Activated CD8-positive, alpha-beta T cell treated with anti-CD3 and anti-CD28 coated beads for 36 hours (primary cell): ENCODE measurements around the gene HOXB7. TPM values are rescaled to one million over a fixed set of nuclear protein-coding genes. Genes with fewer than 3 reads are reported as not detected.

Experiments
- ATAC-seq: fragments of 200-7000 bp; cut with Tn5 transposase; one replicate; pipeline ENCODE4 v1.10.0; 2021; ENCODE audit warnings: mild to moderate bottlenecking, moderate library complexity
- CTCF ChIA-PET: fragments of 350-600 bp; sonication (Branson Sonifier 250); formaldehyde crosslinking; loops from one replicate; lab custom pipeline; 2021; ENCODE audit warnings: antibody characterized with exemption; lab: Charles Lee
- POLR2A ChIA-PET: fragments of 350-600 bp; sonication (Branson Sonifier 250); formaldehyde crosslinking; loops from one replicate; lab custom pipeline; 2021; ENCODE audit warnings: antibody characterized with exemption; lab: Charles Lee
- DNase-seq: peaks from one replicate; pipeline ENCODE4 v3.0.0-alpha.2; 2020
- H3K27ac Mint-ChIP-seq: one replicate; pipeline ENCODE4 v1.8.0; 2021; ENCODE audit warnings: mild to moderate bottlenecking, mixed read lengths
- H3K27me3 Mint-ChIP-seq: one replicate; pipeline ENCODE4 v1.8.0; 2021; ENCODE audit warnings: mixed read lengths
- H3K36me3 Mint-ChIP-seq: one replicate; pipeline ENCODE4 v1.8.0; 2021; ENCODE audit warnings: low read depth, mixed read lengths
- H3K4me1 Mint-ChIP-seq: one replicate; pipeline ENCODE4 v1.8.0; 2021; ENCODE audit warnings: low read depth, mixed read lengths
- H3K4me3 Mint-ChIP-seq: one replicate; pipeline ENCODE4 v1.8.0; 2021; ENCODE audit warnings: mild to moderate bottlenecking, moderate library complexity, mixed read lengths
- H3K9me3 Mint-ChIP-seq: one replicate; pipeline ENCODE4 v1.8.0; 2021; ENCODE audit warnings: mixed read lengths
- CTCF ChIP-seq: fragments of 200-600 bp; IDR thresholded peaks from one replicate; pipeline ENCODE4 v1.8.0; 2022; ENCODE audit warnings: antibody characterized with exemption, mild to moderate bottlenecking
- intact Hi-C: fragments of 100-400 bp; cut with micrococcal nuclease; formaldehyde crosslinking; loops from one replicate; pipeline ENCODE4 v1.10.0; 2022
- total RNA-seq, 2 experiments: library from RNA; stranded (reverse); gene quantifications; one replicate each; pipeline ENCODE4 v1.2.3, GENCODE V29; 2021

HOXB7 gene
- total RNA-seq, 2 experiments from 2014 or later: 0.50 to 1.0 TPM

GRCh38 chr17:48566717-48567116, 44.1 kb downstream of the HOXB7 start:
- no peak for TF ChIP-seq CTCF
- no peak for DNase-seq
- intact Hi-C loops: no loop called here
- Mint-ChIP-seq H3K4me3 (no peak overlapping the region), H3K27me3 (peaks cover 5% of the 10 kb centered on the region), H3K27ac (no peak overlapping the region), H3K9me3 (no peaks in the 10 kb centered on the region), H3K36me3 (no peaks in the 10 kb centered on the region), H3K4me1 (peaks cover 5% of the 10 kb centered on the region)
- ChIA-PET POLR2A (no interaction called here), CTCF (interaction anchor here (1.1 to 1.8 kb wide), 3 partner anchors 26 to 231 kb away, joined by 4 to 7 read pairs (median 4); no protein-coding TSS in a partner anchor)
- no peak for ATAC-seq

- CTCF ChIA-PET: interaction anchor here (1.1 kb wide), 2 partner anchors 27 to 230 kb away, joined by 3 to 4 read pairs; no protein-coding TSS in a partner anchor
- peaks cover 5% of the 10 kb centered on the region for H3K27me3 Mint-ChIP-seq
Measured at GRCh38 chr17:48565925-48566710, 44.7 kb downstream of the HOXB7 start.

GRCh38 chr17:48565022-48565554, 45.7 kb downstream of the HOXB7 start:
- ATAC-seq (no peak), DNase-seq (no peak)
- Mint-ChIP-seq H3K36me3 (no peaks in the 10 kb centered on the region), H3K27me3 (peaks cover 5% of the 10 kb centered on the region), H3K4me1 (peaks cover 7% of the 10 kb centered on the region), H3K4me3 (no peak overlapping the region), H3K9me3 (no peaks in the 10 kb centered on the region), H3K27ac (no peak overlapping the region)
- CTCF ChIA-PET: no interaction called here
- TF ChIP-seq CTCF: no peak
- intact Hi-C loops: no loop called here
- POLR2A ChIA-PET: interaction anchor here (1.8 kb wide), 1 partner anchor 21 kb away, joined by 6 read pairs; no protein-coding TSS in a partner anchor

More at GRCh38 chr17:48565925-48566710, 44.7 kb downstream of the HOXB7 start:
- intact Hi-C loops: no loop called here
- Mint-ChIP-seq H3K27ac (no peak overlapping the region), H3K9me3 (no peaks in the 10 kb centered on the region), H3K4me1 (peaks cover 7% of the 10 kb centered on the region), H3K36me3 (no peaks in the 10 kb centered on the region), H3K4me3 (no peak overlapping the region)
- POLR2A ChIA-PET: interaction anchor here (0.5 kb wide), 1 partner anchor 10 kb away, joined by 3 read pairs; no protein-coding TSS in a partner anchor
- ATAC-seq: no peak
- TF ChIP-seq CTCF: no peak
- DNase-seq: no peak

- peaks cover 5% of the 10 kb centered on the region for H3K27me3 Mint-ChIP-seq
- peaks cover 7% of the 10 kb centered on the region for H3K4me1 Mint-ChIP-seq
- no peaks in the 10 kb centered on the region for H3K9me3 Mint-ChIP-seq
- ChIA-PET POLR2A (interaction anchor here (0.6 to 1.8 kb wide), 2 partner anchors 21 to 141 kb away, joined by 3 to 6 read pairs; no protein-coding TSS in a partner anchor), CTCF (no interaction called here)
- DNase-seq (no peak), ATAC-seq (no peak)
- no peak overlapping the region for H3K4me3 Mint-ChIP-seq
- no peaks in the 10 kb centered on the region for H3K36me3 Mint-ChIP-seq
- intact Hi-C loops: no loop called here
- no peak overlapping the region for H3K27ac Mint-ChIP-seq
- no peak for TF ChIP-seq CTCF
Measured at GRCh38 chr17:48564188-48565021, 46.4 kb downstream of the HOXB7 start.
